Anterior cingulate cortex (tissue), 58 donors: Measurements from ENCODE around the gene RGSL1.
A peak's percentile ranks its signal among the peaks of the same experiment; 100 is the strongest.
"Not testable (repeated sequence)": the region's sequence is repeated elsewhere in the genome, so short reads cannot be mapped to it uniquely, and the experiment has no call there.

ENCODE experiments used
- DNase-seq, 58 donors: peaks; one replicate each; lab custom pipeline; 2025; lab: John Stamatoyannopoulos, UW

The RGSL1 gene

DNA sequence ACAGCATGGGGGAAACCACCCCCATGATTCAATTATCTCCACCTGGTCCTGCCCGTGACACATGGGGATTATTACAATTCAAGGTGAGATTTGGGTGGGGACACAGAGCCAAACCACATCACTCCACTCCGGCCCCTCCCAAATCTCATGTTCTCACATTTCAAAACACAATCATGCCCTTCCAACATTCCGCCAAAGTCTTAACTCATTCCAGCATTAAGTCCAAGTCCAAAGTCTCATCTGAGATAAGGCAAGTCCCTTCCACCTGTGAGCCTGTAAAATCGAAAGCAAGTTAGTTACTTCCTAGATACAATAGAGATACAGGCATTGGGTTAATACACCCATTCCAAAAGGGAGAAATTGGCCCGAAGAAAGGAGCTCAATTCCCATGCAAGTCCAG lies 78.3 kb downstream of the RGSL1 start:
- not testable (repeated sequence) for DNase-seq

DNA sequence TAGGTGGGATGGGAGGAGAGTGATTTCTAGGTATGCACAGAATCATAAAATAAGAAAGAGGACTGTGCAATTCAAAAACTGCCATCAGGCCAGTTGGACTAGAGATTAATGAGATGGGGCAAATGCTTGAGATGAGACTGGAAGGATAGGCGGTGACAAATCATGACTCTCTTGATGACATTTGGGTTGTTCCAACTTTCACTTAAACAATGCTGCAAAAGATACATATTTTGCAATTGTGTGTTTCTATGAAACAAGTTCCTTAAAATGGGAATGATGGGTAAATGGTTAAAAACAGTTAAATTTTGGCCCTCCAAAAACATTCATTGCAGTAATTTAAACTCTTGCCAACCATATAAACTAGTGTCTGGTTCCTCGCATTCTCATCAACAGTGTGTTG lies 84.0 kb downstream of the RGSL1 start:
- DNase-seq, result no peak

DNA sequence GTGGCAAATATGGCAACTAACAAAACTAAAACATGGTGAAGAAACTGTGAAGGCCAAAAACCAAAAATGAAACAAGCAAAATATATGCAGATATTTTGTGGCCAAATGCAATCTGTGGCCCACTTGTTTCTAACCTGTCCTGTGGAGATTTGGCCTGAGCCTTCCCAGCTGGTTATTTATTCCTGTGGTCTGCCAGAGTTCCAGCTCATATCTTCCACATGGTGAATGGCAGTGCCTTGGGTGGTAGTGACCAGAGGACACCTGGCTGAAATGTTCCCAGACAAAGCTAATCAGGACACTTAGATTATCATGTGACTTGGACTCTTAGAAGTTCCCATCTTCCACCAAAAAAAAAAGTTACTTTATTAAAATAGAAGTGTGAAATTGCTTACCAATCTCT lies 99.4 kb downstream of the RGSL1 start:
- no peak for DNase-seq

DNA sequence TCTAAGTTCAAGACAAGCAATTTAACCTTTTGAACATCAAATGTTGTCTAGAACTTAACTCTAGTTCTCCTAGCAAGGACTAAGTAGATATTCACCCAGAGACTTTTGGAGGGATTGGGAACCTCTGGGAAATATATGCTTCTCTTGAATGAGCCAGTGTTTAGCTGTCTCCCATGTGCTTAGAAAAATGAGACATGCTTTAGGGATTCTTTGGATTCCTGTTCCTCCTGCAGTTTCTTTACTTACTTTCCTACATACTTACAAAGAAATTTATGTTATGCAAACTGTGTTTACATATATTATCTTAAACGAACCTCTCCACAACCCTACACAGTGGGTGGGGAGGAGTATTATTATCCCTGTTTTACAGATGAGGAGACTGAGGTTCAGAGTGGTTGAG lies 99.9 kb downstream of the RGSL1 start:
- no peak for DNase-seq

DNA sequence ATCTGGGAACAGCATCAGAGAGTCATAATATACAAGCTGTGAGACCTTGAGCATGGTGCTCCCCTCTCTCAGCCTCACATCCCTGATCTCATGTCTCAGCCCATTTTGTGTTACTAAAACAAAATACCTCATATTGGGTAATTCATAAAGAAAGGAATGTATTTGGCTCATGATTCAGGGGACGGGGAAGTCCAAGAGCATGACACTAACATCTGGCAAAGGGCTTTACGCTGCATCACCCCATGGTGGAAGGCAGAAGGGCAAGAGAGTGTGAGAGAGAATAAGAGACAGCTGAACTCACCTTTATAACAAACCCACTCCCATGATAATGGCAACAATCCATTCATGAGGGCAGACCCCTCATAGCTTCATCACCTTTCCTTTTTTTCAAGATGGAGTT lies 102.6 kb downstream of the RGSL1 start:
- no peak for DNase-seq

DNA sequence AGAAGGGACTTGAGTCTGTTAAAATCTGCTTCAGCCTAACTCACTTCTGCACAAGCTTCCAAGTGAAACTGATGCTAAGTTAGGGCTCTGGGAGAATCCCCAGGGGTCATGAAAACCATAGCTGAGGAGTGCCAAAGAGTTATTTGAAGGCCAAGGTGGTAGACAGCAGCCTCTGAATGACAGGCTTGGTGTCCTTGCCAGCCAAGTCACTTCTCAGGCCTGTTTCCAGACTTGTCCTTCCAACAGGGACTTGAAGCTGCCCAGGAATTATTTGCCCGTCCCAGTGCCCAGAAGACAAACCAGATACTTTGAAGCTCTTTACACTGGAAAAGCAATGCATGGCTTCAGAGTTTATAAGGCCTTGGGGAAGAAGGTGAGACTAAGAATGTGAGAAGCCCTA lies 105.5 kb downstream of the RGSL1 start:
- DNase-seq, result no peak

DNA sequence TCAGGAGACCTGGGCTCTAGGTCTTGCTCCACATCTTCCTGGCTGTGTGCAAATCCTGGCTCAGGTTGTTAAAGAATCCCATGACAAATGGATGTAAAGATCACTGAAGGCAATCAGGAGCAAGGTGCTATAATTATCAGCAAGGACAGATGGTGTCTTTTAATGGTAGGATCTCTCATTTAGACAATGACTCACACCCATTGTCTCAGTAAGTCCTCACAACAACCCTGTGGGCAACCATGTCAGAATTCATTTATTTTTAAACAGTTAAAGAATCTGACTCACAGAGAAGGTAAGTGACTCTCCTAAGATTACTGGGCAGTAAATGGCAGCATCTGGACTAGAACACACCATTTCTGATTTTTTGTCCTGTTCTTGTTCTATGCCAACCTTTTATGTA lies 106.3 kb downstream of the RGSL1 start:
- DNase-seq, result no peak

DNA sequence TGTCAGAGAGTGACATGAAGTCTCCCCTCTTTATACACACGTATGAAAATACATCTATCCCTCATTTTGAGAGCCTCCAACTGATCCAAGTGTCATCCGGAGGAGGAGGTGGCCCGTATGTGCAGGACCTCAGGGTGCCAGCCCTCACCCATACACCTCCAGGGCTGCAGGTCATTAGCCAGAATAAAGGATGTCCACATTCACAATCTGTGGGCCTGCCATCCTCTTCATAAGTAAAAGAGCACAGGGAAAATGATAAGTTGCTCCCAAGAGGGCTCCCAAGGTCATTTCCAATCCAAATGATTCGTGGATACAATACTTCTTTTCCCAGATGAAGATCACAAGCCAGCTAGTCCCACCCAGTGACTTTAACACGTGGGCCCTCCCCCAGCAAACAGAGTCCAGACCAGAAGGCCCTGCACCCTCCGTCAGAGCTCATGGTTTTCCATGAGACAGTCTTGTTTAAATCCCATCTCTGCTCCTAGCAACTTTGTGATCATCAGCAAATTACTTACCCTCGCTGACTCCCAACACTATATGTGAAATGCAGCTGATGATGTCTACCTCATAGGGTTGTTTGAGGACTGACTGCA lies 110.5 kb downstream of the RGSL1 start:
- DNase-seq, result no peak

DNA sequence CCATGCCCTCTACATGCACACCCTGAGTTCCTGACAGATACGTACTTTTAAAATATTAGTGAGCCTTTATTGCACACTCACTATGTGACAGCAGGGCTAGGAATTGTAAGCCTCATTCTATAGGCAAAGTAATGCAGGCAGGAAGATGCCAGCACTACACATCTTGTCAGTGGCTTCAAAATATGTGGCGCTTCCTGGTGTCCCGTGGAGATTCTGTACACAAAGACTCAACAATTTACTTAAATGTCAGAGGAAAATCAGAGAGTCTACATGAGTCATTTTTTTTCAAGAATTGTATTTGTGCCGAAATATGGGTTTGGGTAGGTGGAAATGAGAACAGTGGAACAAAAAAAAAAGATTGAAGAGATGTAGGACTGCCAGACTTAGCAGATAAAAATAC lies 111.5 kb downstream of the RGSL1 start:
- DNase-seq, result peak in 1 of 58 donors; percentile 4

DNA sequence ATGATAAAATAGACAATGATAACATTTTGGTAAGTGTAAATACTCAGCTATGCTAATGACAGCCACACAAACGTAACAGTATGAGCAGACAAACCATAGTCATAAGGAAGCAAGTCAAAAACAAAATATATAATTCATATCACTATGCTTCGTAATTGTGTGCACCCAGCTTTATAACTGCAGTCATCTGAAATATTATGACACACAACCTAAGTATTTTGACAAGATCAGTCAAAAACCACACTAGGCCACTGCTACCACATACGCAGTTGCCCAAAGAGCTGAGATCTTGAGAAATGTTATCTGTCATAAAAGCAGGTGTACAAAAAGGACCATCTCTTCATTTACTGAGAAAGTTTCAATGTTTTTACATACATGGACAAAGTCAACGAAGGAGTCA lies 113.1 kb downstream of the RGSL1 start:
- no peak for DNase-seq

DNA sequence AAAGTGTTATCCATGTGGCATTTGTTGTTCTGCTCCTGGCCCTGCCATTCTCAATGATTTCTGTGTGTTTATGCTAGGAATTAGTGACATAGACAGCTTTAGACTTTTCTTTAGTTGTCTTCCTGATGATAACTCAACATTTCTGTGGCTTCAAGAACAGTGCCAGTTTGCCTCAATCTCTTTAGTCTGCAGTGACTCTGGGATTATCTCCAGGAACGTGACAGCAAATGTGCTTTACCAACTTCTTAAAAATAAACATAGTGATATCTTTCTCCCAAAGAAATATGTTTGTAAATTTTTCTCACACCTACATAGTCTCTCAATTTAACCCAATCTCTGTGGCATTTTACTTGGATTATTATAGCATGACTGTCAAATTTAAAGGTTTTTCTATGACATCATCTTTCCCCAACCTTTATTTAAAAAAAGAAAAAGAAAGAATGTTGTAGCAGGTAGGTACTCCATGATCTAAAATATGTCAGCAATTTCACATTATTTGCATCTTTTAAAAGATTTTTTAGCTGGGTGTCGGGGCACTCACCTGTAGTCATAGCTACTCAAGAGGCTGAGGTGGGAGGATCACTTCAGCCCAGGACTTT lies 114.6 kb downstream of the RGSL1 start:
- DNase-seq, result no peak

DNA sequence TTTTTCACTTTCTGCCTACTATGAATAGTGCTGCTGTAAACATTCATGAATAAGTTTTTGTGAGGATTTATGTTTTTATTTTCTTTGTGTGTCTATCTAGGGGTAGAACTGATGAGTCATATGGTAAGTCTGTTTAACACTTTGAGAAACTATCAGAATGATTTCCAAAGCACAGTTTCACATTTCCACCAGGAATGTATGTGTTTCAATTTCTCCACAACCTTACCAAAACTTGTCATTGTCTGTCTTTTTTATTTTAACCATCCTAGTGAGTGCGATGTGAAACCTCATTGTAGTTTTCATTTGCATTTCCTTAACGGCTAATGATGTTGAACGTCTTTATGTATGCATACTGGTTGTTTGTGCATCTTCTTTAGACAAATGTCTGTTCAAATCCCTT lies 115.6 kb downstream of the RGSL1 start:
- DNase-seq, result no peak

DNA sequence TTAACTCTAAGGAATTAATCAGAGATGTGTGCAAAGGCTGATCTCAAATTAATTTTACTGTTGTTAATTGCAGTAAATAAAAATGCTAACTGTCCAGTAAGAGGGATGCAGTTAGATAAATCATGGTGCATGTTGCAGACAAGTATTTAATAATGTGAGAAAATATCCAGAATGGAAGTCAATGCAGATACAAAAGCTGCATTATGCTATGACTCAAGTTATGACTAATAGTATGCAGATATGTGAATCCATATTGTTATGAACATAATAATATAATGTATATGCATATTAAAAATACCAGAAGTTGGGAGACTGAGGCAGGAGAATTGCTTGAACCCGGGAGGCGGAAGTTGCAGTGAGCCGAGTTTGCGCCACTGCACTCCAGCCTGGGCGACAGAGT lies 117.7 kb downstream of the RGSL1 start:
- DNase-seq, result no peak

DNA sequence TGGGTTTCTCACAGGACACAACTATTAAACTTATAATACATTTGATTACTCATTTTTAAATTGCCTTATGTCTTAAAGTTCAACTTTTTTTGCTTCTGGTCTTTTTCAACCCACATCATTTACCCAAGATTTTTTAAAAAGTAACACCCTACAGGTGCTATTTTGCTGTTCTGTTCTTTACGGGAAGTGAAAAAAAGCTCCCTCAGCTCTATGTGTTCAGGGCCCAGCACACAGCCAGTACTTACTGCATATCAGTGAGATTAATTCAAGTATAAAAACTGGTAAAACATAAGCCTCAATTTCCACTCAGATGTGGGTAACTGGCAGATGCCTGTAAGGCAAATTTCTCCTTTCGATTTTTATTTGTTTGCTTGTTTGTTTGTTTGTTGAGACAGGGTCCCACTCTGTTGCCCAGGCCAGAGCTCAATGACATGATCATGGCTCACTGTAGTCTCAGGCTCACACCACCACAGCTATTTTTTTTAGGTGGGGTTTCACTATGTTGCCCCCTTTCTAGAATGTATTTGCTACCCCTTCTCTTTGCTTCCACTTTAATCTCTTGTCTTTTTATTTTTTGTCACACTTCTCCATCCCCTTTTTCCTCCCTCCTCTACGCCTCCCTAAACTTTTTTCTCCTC lies 118.8 kb downstream of the RGSL1 start:
- no peak for DNase-seq

DNA sequence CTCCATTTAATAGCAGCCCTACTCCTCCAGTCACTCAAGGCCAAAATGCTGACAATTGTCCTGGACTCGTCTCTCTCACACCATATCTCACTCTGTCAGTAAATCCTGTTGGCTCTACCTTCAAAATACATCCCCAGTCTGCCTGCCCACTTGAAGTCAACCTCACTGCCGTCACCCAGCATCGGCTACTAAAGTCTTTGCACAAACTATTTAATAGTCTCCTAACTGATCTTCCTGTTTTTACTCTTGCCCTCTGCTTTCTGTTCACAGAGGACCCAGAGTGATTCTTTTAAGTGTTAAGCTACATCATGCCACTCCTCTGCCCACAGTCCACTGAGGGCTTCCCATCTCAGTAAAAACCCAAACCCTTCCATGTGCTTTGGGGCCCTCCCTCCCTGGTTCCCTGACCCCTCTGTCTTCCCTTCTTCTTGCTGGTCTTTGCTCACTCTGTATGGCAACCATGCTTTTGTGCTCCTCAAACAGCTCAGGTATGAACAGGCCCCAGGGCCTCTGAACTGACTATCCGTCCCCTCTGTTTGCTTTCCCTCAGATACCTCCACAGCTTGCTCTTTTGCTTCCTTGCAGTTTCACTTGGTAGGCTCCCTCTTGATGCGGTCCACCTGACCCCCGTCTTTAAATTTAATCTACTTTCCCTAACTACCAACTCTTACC lies 120.1 kb downstream of the RGSL1 start:
- DNase-seq, result no peak

DNA sequence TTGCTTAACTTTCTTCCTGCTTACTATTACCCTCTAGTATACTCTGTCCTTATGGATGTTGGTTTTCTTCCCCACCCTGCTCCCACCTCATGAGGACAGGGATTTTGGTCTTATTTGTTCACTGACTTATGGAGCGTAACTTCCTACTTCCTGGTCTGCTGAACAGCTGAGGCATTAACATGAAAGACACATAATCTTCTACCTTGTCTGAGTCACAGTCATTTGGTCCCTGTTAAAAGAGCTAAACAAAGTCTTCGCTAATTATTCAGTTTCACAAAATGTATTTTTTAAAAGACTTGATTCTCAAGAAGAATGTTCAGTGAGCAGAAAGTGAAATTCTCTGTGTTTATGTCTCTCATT lies 120.6 kb downstream of the RGSL1 start:
- DNase-seq, result no peak

DNA sequence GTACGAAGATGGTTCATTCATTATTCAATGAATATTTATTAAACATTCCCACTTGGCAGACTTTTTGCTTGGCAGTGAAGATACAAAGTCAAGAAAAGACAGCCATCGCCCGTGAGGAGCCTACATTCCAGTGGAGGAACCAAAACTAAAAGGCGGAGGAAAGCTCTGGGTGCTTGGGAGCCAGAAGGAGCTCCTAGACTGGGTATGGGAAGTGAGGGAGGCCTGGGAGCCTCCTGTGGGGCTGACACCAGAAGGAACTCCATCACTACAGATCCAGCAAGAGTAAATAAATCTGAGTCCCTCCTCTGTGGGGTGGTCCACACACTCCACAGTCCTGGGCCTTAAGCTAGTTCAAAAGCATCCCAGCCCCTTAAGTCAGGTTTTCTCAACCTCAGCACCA lies 124.2 kb downstream of the RGSL1 start:
- no peak for DNase-seq

DNA sequence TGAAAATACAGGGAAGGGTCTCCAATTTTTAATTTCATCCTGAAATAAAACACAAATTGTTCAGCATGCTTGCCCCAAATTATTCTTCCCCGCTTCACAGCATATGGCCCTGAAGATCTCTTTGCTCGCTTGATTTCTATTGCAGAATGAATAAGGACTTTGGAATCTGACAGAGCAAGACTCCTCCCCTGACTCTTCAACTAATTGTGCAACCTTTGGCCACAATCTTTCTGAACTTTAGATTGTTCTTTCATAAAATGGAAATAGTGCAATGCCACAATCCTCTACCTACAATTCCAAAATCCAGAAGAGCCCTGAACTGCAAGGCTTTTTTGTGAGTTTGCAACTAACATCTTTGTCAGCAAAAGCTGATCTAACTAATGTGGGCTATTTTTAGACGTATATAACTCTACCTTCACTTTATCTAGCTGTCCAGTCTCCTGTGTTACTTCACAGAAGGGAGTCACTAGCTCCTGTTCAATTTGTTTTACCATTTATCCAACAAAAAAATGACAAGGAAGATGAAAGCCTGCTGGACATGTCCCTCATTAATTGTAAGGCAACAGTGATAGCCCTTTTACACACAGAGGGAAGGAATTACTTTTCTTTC lies 125.7 kb downstream of the RGSL1 start:
- DNase-seq, result no peak

DNA sequence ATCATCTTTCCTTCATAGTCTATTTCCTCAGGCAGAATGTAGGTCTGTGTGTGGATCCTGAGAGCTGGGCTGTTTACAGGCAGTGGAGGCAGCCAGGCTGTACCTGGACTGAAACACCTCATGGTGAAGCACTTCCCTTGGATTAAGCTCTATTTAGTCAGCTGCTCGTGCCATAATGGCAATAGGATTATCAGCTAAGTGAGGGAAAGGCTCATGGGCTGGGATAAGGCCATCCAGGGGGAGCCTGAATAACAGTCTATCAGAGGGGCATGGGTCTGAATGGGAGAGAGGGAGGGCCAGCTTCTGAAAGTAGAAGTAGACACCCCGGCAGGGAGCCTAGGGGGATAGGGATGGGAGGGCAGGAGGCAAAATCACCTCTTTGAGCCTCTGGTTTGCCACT lies 130.8 kb downstream of the RGSL1 start:
- no peak for DNase-seq

DNA sequence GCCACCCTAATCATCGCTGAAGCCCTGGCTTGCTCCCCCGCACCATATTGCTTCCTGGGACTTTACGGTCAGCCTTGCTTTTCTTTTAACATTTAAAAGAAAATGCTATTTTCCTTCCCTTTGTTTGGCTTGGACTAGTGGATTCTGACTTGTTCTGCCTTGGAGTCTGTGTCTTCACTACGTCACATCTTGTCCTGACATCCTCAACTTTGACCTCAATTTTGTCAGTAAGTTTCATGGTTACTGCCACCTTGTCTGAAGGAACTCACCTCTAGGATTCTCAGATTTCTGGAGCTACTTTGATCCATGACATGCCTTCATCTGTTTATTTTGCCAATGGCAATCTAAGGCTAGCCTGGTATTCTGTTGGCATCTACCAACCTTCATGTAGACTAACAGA lies 134.8 kb downstream of the RGSL1 start:
- no peak for DNase-seq

DNA sequence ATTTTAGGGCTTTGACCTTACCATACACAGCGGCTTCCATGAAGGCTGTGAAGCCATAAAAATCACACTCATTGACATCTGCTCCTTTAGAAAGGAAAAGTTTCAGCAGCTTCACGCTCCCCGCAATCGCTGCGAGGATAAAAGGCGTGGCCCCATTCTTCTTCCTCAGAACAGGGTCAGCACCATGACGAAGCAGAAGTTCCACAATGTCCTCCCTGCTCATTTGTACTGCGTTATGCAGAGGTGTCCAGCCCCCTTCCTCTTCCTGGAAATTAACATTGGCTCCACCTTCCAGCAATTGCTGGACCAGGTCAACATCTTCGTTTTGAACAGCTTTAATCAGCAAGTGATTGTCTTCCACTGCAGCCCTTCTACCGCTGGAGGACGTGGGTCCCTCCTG lies 136.4 kb downstream of the RGSL1 start:
- no peak for DNase-seq

DNA sequence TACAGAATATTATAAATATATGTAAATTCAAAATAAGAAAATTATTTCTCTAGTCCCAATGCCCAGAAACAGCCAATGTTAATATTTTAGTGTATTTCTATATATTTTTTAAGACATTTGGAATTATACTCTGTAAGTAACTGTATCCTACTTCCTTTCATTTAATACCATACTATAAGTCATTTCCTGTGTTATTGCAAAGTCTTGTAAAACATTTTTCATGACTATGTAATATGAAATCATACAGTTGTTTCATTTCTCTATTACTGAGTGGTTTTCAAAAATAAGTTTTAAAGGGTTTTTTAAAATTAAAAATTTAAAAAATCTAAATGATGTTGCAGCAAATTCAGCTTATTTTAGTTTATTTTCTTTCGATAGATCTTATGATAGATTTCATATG lies 137.1 kb downstream of the RGSL1 start:
- DNase-seq, result no peak
